Esophagus muscularis mucosa (tissue), 4 donors: Measurements from ENCODE around the gene APOC3.

ENCODE experiments used
- EP300 ChIP-seq: sonication (generic); formaldehyde crosslinking; IDR thresholded peaks from one replicate; pipeline ENCODE4 v1.6.1; 2017; ENCODE audit warnings: antibody characterized with exemption
- POLR2A ChIP-seq: fragments of 450-650 bp; IDR thresholded peaks from one replicate; pipeline ENCODE4 v1.6.1; 2017; ENCODE audit warnings: antibody characterized with exemption, moderate library complexity, mild to moderate bottlenecking, low read depth
- POLR2AphosphoS5 ChIP-seq, 2 donors: sonication (generic); formaldehyde crosslinking; IDR thresholded peaks; one replicate each; pipeline ENCODE4 v1.6.1; 2017; ENCODE audit warnings: antibody characterized with exemption in 2 of 2
- TF ChIP-seq, protein P1 (sequence below), 3 experiments: fragments of 200-600 bp in 2 of 3; fragments of 450-650 bp in 1 of 3; sonication (generic) in 2 of 3; IDR thresholded peaks; one replicate each; pipeline ENCODE4 v1.5.1; 2017 to 2019; ENCODE audit warnings: antibody characterized with exemption in 3 of 3, mild to moderate bottlenecking in 2 of 3, moderate library complexity in 1 of 3

DNA sequence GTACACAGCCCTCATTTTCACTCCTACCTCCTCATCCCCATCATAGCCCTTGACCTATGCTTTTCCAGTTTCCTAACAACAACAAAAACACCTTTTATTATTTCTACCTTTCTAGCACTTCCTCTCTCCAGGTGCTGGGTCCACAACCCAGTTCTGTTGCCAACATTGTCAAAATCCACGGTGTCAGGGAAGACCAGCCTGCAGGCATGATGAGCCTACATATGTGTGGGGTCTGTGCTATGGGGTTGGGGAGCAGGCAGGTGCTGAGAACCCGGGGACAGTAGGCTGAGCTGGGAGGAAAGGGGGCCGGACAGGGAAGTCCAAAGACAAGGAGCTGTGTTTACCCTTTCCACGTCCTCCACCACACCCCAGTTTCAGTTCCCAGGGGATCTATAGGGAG, 41.2 kb upstream of the APOC3 start:
- TF ChIP-seq, protein P1, sequence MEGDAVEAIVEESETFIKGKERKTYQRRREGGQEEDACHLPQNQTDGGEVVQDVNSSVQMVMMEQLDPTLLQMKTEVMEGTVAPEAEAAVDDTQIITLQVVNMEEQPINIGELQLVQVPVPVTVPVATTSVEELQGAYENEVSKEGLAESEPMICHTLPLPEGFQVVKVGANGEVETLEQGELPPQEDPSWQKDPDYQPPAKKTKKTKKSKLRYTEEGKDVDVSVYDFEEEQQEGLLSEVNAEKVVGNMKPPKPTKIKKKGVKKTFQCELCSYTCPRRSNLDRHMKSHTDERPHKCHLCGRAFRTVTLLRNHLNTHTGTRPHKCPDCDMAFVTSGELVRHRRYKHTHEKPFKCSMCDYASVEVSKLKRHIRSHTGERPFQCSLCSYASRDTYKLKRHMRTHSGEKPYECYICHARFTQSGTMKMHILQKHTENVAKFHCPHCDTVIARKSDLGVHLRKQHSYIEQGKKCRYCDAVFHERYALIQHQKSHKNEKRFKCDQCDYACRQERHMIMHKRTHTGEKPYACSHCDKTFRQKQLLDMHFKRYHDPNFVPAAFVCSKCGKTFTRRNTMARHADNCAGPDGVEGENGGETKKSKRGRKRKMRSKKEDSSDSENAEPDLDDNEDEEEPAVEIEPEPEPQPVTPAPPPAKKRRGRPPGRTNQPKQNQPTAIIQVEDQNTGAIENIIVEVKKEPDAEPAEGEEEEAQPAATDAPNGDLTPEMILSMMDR (IDR thresholded peaks at IDR 0.05): no peak
- no peak for TF ChIP-seq POLR2AphosphoS5 (IDR thresholded peaks at IDR 0.05)
- no peak for TF ChIP-seq POLR2A
- no peak for TF ChIP-seq EP300
